A549 (cell line): ENCODE results near the gene SYNM. TPM values are rescaled to one million over a fixed set of nuclear protein-coding genes. Genes with fewer than 3 reads are reported as not detected.

Experiments
- ATAC-seq, 2 experiments: fragments of 200-7000 bp in 1 of 2; fragments of >200 bp in 1 of 2; cut with Nextera tagmentation in 1 of 2; cut with Tn5 transposase in 1 of 2; 3 replicates each; pipeline versions ENCODE4 v1.8.0 to v1.9.1; 2018 to 2020; ENCODE audit warnings: mild to moderate bottlenecking in 1 of 2, moderate library complexity in 1 of 2
- CTCF ChIA-PET: fragments of 300-600 bp; sonication (Branson Sonifier 250); formaldehyde crosslinking; extraction: SDS; loops from one replicate; lab custom pipeline; 2021; ENCODE audit warnings: antibody characterized with exemption, inconsistent platforms; lab: Yijun Ruan, JAX
- POLR2A ChIA-PET: fragments of 350-600 bp; formaldehyde crosslinking; extraction: SDS; loops from one replicate; lab custom pipeline; 2021; ENCODE audit warnings: antibody characterized with exemption, inconsistent platforms; lab: Yijun Ruan, JAX
- DNase-seq, 2 experiments: peaks; one replicate each; pipeline versions ENCODE4 v3.0.0 to v3.0.0-alpha.2; 2011 to 2016; ENCODE audit warnings: low read depth in 1 of 2, low spot score in 1 of 2
- FAIRE-seq: peaks from 2 replicates; lab custom pipeline; 2011; peaks lifted over from hg19 to GRCh38; lab: Jason Lieb, UNC
- H3K27ac ChIP-seq, 2 experiments: fragments of >200 bp; sonication (Bioruptor Twin); formaldehyde crosslinking; 3 replicates each; pipeline ENCODE4 v1.5.1; 2016 to 2017
- H3K4me1 ChIP-seq: fragments of >200 bp; sonication (Bioruptor Twin); formaldehyde crosslinking; 3 replicates; pipeline ENCODE4 v1.6.1; 2016
- H3K4me2 ChIP-seq: fragments of >200 bp; sonication (Bioruptor Twin); formaldehyde crosslinking; 3 replicates; pipeline ENCODE4 v1.6.1; 2016
- H3K4me3 ChIP-seq: fragments of >200 bp; sonication (Bioruptor Twin); formaldehyde crosslinking; 3 replicates; pipeline ENCODE4 v1.5.1; 2016
- H3K9me3 ChIP-seq: fragments of >200 bp; sonication (Bioruptor Twin); formaldehyde crosslinking; 3 replicates; pipeline ENCODE4 v1.6.1; 2016
- CBX8 ChIP-seq: fragments of 200-600 bp; sonication (generic); IDR thresholded peaks from 2 replicates; pipeline ENCODE4 v1.6.1; 2016
- CEBPB ChIP-seq, 2 experiments: fragments of >200 bp in 1 of 2; sonication (Bioruptor Twin) in 1 of 2; formaldehyde crosslinking in 1 of 2; IDR thresholded peaks; 2 replicates each; pipeline ENCODE4 v1.6.1; 2012 to 2016
- CHD2 ChIP-seq: fragments of 150-350 bp; IDR thresholded peaks from 2 replicates; pipeline ENCODE4 v1.6.1; 2014; ENCODE audit warnings: low read length; ENCODE audit not compliant: partially characterized antibody
- CHD4 ChIP-seq: fragments of 200-600 bp; sonication (generic); IDR thresholded peaks from 2 replicates; pipeline ENCODE4 v1.6.1; 2016; ENCODE audit warnings: antibody characterized with exemption, mild to moderate bottlenecking, borderline replicate concordance
- EHMT2 ChIP-seq: fragments of 200-600 bp; sonication (generic); IDR thresholded peaks from 2 replicates; pipeline ENCODE4 v1.6.1; 2016; ENCODE audit warnings: antibody characterized with exemption, low read depth, mild to moderate bottlenecking, moderate library complexity
- FOSL2 ChIP-seq, 2 experiments: fragments of 450-650 bp in 1 of 2; fragments of >200 bp in 1 of 2; sonication (Bioruptor Twin) in 1 of 2; formaldehyde crosslinking; IDR thresholded peaks; 2 replicates each; pipeline versions ENCODE4 v1.5.0 to v1.6.1; 2016 to 2020; ENCODE audit warnings: mild to moderate bottlenecking in 1 of 2, moderate library complexity in 1 of 2
- FOXS1 ChIP-seq: fragments of 250-450 bp; sonication (Bioruptor Pico); IDR thresholded peaks from 2 replicates; pipeline ENCODE4 v1.5.0; 2020; ENCODE audit warnings: mild to moderate bottlenecking, moderate library complexity
- GATA3 ChIP-seq: IDR thresholded peaks from 2 replicates; pipeline ENCODE4 v1.6.1; 2012; ENCODE audit warnings: borderline replicate concordance
- HDAC2 ChIP-seq: fragments of 200-600 bp; sonication (generic); IDR thresholded peaks from 2 replicates; pipeline ENCODE4 v1.6.1; 2016
- HOXA7 ChIP-seq: fragments of 250-450 bp; sonication (Bioruptor Pico); IDR thresholded peaks from 2 replicates; pipeline ENCODE4 v1.5.0; 2020; ENCODE audit warnings: mild to moderate bottlenecking, moderate library complexity
- HOXB13 ChIP-seq: fragments of 250-450 bp; sonication (Bioruptor Pico); IDR thresholded peaks from 2 replicates; pipeline ENCODE4 v1.5.0; 2020; ENCODE audit warnings: low read depth, mild to moderate bottlenecking, moderate library complexity
- KDM1A ChIP-seq: fragments of 200-600 bp; sonication (generic); IDR thresholded peaks from 2 replicates; pipeline ENCODE4 v1.6.1; 2016; ENCODE audit warnings: low read depth, mild to moderate bottlenecking
- MAFK ChIP-seq: fragments of 450-650 bp; IDR thresholded peaks from 2 replicates; pipeline ENCODE4 v1.6.1; 2014; ENCODE audit not compliant: partially characterized antibody
- MAZ ChIP-seq: fragments of 150-350 bp; IDR thresholded peaks from 2 replicates; pipeline ENCODE4 v1.6.1; 2014; ENCODE audit warnings: antibody characterized with exemption, low read depth, low read length, borderline replicate concordance
- NPAS2 ChIP-seq: fragments of 250-450 bp; sonication (Bioruptor Pico); IDR thresholded peaks from 2 replicates; pipeline ENCODE4 v1.8.0; 2022; ENCODE audit warnings: mild to moderate bottlenecking, moderate library complexity, borderline replicate concordance
- POLR2AphosphoS2 ChIP-seq: conservative IDR thresholded peaks from 2 replicates; pipeline ENCODE4 v1.6.1; 2012; ENCODE audit warnings: low read length, improper control_type of control experiment, inconsistent platforms
- RARB ChIP-seq: fragments of 250-450 bp; sonication (Bioruptor Pico); IDR thresholded peaks from 2 replicates; pipeline ENCODE4 v1.8.0; 2021; ENCODE audit warnings: mild to moderate bottlenecking, moderate library complexity
- RNF2 ChIP-seq: fragments of 200-600 bp; sonication (generic); IDR thresholded peaks from 2 replicates; pipeline ENCODE4 v1.6.1; 2016; ENCODE audit warnings: low read depth, mild to moderate bottlenecking, antibody characterized with exemption, moderate library complexity, borderline replicate concordance
- TP53 ChIP-seq: fragments of 250-450 bp; sonication (Bioruptor Pico); IDR thresholded peaks from 2 replicates; pipeline ENCODE4 v1.5.0; 2021; ENCODE audit warnings: mild to moderate bottlenecking, moderate library complexity
- ZSCAN20 ChIP-seq: fragments of 250-450 bp; sonication (Bioruptor Pico); IDR thresholded peaks from 2 replicates; pipeline ENCODE4 v1.8.0; 2022; ENCODE audit warnings: mild to moderate bottlenecking, moderate library complexity
- WGBS: methylation state at CpG from one replicate; pipeline ENCODE4 v1.1.6; 2017; ENCODE audit errors: missing lambda C conversion rate; 5-methylcytosine and 5-hydroxymethylcytosine counted together
- polyA plus RNA-seq, 4 experiments: library from polyadenylated mRNA; depleted of rRNA in 3 of 4; stranded (reverse); fragments of >200 nt; fragmentation: RNase III in 1 of 4; extraction: RNeasy Plus Mini Kit Qiagen cat#74134 plus additional on column Dnase treatment in 1 of 4; gene quantifications; 2 replicates in 3 of 4; 3 replicates in 1 of 4; pipeline ENCODE4 v1.2.3, GENCODE V29; 2011 to 2017
- TF ChIP-seq, protein P1 (sequence below): fragments of 250-450 bp; sonication (Bioruptor Pico); IDR thresholded peaks from 2 replicates; pipeline ENCODE4 v1.5.0; 2020; ENCODE audit warnings: low read depth, mild to moderate bottlenecking, moderate library complexity
- TF ChIP-seq, protein P2 (sequence below): fragments of >200 bp; sonication (Bioruptor Twin); formaldehyde crosslinking; IDR thresholded peaks from 2 replicates; pipeline ENCODE4 v1.6.1; 2016
- TF ChIP-seq, protein P3 (sequence below): fragments of 450-650 bp; IDR thresholded peaks from 2 replicates; pipeline ENCODE4 v1.6.1; 2014; ENCODE audit warnings: antibody characterized with exemption
- TF ChIP-seq, protein P4 (sequence below): IDR thresholded peaks from 2 replicates; pipeline ENCODE4 v1.6.1; 2012; ENCODE audit warnings: low read depth, borderline replicate concordance
- TF ChIP-seq, protein P5 (sequence below): IDR thresholded peaks from 2 replicates; pipeline ENCODE4 v1.6.1; 2012

The SYNM gene
- polyA plus RNA-seq, 2 of the 4 experiments (the other 2 are of a cell fraction): 22.6 to 37.7 TPM

DNA sequence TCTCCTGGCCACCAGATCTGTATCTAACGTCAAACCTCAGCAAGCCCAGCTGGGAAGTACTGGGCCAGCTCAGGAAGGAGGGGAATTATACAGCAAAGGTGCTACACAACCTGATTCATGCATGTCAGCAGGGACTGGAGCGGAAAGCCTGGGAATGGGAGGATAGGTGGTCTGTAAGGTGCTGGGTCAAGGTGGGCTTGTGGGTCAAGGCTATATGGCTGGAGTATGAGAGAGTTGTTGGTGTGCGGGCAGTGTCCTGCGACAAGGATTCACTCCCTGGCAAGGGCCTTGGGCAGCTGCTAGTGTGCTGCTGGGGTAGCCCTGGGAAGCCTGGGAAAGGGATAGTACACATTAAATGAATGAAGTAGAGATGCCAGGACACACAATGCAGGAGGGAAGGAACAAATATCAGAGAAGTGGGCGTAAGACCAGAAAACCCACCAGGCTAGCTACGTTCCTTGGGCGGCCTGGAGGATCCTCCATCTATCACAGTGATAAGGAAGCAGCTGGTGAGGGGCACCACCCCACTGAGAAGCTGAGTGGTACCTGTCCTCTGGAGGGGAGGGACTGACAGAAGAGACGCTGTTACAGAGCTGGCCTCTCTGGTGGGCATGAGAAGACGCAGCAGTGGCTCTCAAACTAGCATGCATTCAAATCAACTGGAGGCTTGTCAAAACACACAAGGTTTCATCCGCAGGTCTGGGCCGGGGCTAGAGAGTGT lies 8.5 kb upstream of the SYNM start:
- no peak for ATAC-seq
- H3K4me1 ChIP-seq: no peaks in the 10 kb centered on the region
- TF ChIP-seq, protein P1, sequence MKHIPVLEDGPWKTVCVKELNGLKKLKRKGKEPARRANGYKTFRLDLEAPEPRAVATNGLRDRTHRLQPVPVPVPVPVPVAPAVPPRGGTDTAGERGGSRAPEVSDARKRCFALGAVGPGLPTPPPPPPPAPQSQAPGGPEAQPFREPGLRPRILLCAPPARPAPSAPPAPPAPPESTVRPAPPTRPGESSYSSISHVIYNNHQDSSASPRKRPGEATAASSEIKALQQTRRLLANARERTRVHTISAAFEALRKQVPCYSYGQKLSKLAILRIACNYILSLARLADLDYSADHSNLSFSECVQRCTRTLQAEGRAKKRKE (CRISPR knock-in tag): no peak
- no peak for TF ChIP-seq RNF2
- TF ChIP-seq EHMT2: no peak
- no peak for TF ChIP-seq CHD2
- TF ChIP-seq, protein P2, sequence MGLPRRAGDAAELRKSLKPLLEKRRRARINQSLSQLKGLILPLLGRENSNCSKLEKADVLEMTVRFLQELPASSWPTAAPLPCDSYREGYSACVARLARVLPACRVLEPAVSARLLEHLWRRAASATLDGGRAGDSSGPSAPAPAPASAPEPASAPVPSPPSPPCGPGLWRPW: no peak
- no peak for TF ChIP-seq CBX8
- TF ChIP-seq RARB (CRISPR knock-in tag): no peak
- TF ChIP-seq HOXA7 (CRISPR knock-in tag): no peak
- TF ChIP-seq, protein P3, sequence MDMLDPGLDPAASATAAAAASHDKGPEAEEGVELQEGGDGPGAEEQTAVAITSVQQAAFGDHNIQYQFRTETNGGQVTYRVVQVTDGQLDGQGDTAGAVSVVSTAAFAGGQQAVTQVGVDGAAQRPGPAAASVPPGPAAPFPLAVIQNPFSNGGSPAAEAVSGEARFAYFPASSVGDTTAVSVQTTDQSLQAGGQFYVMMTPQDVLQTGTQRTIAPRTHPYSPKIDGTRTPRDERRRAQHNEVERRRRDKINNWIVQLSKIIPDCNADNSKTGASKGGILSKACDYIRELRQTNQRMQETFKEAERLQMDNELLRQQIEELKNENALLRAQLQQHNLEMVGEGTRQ: no peak
- no peak for TF ChIP-seq ZSCAN20 (CRISPR knock-in tag)
- TF ChIP-seq TP53 (CRISPR knock-in tag): no peak
- TF ChIP-seq FOSL2 (IDR thresholded peaks at IDR 0.05): no peak
- TF ChIP-seq FOSL2 (CRISPR knock-in tag; IDR thresholded peaks at IDR 0.05): no peak
- TF ChIP-seq, protein P4, sequence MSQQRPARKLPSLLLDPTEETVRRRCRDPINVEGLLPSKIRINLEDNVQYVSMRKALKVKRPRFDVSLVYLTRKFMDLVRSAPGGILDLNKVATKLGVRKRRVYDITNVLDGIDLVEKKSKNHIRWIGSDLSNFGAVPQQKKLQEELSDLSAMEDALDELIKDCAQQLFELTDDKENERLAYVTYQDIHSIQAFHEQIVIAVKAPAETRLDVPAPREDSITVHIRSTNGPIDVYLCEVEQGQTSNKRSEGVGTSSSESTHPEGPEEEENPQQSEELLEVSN: no peak
- no peak for TF ChIP-seq KDM1A
- TF ChIP-seq HDAC2: no peak
- TF ChIP-seq POLR2AphosphoS2: no peak
- 90% methylated on average over 11 of the region's 11 CpGs for WGBS
- H3K4me2 ChIP-seq: no peak overlapping the region
- POLR2A ChIA-PET: no interaction called here
- no peak for FAIRE-seq
- H3K27ac ChIP-seq: no peak overlapping the region; a peak in 1 of 6 replicates
- CTCF ChIA-PET: interaction anchor here (1.1 to 15.0 kb wide), 4 partner anchors 6 to 317 kb away, joined by 3 to 372 read pairs (median 46); partner anchors contain the start of gene SYNM
- no peak for DNase-seq
- H3K9me3 ChIP-seq: no peaks in the 10 kb centered on the region
- H3K4me3 ChIP-seq: no peak overlapping the region

DNA sequence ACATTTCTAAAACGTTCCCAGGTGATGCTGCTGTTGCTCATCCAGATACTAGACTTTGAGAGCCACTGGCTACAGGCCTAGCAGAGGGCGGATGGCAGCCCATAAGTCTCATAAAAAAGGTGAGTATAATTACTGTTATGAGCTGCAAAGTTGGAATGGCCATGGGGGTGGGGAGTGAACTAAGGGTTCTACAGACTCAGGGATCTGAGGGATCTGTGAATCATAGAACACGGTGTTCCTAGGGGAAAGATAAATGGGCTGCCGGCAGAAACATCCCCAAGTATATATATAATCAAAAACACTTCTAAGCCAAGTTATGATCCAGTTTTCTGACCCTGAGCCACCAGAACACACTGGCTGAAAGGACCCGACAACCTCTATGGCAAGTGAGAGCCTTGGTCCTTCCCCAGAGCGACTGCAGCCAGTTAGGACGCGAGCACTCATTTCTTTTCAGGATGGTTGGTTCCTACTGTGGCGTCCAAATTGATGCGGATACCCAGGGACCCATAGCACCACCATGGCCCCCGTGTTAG lies 7.9 kb upstream of the SYNM start:
- CTCF ChIA-PET: interaction anchor here (1.1 to 15.0 kb wide), 5 partner anchors 7 to 318 kb away, joined by 3 to 372 read pairs (median 12); partner anchors contain the start of gene SYNM
- Histone ChIP-seq H3K9me3 (no peaks in the 10 kb centered on the region), H3K4me3 (no peak overlapping the region), H3K27ac (peak overlapping the region in 1 of 2 experiments; percentile 15; a peak in 1 of 6 replicates), H3K4me2 (no peak overlapping the region), H3K4me1 (no peaks in the 10 kb centered on the region)
- FAIRE-seq (no peak), DNase-seq (no peak), ATAC-seq (no peak)
- 71% methylated on average over 11 of the region's 11 CpGs for WGBS
- TF ChIP-seq CHD4: no peak
- no peak for TF ChIP-seq CEBPB (IDR thresholded peaks at IDR 0.05)
- TF ChIP-seq, protein P5, sequence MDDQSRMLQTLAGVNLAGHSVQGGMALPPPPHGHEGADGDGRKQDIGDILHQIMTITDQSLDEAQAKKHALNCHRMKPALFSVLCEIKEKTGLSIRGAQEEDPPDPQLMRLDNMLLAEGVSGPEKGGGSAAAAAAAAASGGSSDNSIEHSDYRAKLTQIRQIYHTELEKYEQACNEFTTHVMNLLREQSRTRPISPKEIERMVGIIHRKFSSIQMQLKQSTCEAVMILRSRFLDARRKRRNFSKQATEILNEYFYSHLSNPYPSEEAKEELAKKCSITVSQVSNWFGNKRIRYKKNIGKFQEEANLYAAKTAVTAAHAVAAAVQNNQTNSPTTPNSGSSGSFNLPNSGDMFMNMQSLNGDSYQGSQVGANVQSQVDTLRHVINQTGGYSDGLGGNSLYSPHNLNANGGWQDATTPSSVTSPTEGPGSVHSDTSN: no peak
- TF ChIP-seq MAZ: no peak
- TF ChIP-seq, protein P1 (CRISPR knock-in tag): no peak
- no peak for TF ChIP-seq NPAS2
- no peak for TF ChIP-seq GATA3
- no peak for TF ChIP-seq HOXB13
- TF ChIP-seq, protein P3: no peak
- no peak for TF ChIP-seq FOXS1 (CRISPR knock-in tag)
- no peak for TF ChIP-seq MAFK
- POLR2A ChIA-PET: no interaction called here
